22Rv1 (cell line): ENCODE measurements around the gene PTPRC.

Experiments
- ZFX ChIP-seq: fragments of 450-650 bp; IDR thresholded peaks from 2 replicates; pipeline ENCODE4 v1.6.1; 2017; ENCODE audit warnings: antibody characterized with exemption, borderline replicate concordance
- TF ChIP-seq, protein P1 (sequence below): fragments of 450-650 bp; IDR thresholded peaks from 2 replicates; pipeline ENCODE4 v1.5.1; 2017; ENCODE audit warnings: mild to moderate bottlenecking

DNA sequence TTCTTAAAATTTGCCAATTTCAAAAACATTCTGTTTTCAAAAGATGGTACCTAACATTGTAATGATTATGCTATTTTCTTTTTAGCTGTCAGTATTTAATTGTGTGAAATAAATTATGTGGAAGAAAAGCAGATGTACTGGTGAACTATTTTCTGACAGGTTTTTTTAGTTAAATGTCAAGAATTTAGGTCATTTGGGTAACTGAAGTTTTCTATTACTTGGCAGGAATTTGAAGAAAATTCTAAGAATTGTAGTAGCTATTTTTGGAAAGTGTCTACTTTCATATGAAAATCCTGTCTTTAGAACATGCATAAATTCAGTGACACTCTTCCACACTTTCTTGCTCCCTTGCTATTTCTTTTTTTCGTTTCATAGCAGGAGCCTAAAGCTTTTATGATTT is 28.5 kb upstream of the PTPRC start:
- TF ChIP-seq, protein P1, sequence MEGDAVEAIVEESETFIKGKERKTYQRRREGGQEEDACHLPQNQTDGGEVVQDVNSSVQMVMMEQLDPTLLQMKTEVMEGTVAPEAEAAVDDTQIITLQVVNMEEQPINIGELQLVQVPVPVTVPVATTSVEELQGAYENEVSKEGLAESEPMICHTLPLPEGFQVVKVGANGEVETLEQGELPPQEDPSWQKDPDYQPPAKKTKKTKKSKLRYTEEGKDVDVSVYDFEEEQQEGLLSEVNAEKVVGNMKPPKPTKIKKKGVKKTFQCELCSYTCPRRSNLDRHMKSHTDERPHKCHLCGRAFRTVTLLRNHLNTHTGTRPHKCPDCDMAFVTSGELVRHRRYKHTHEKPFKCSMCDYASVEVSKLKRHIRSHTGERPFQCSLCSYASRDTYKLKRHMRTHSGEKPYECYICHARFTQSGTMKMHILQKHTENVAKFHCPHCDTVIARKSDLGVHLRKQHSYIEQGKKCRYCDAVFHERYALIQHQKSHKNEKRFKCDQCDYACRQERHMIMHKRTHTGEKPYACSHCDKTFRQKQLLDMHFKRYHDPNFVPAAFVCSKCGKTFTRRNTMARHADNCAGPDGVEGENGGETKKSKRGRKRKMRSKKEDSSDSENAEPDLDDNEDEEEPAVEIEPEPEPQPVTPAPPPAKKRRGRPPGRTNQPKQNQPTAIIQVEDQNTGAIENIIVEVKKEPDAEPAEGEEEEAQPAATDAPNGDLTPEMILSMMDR = no peak
- no peak for TF ChIP-seq ZFX
